ENCODE data around the gene NID1. TPM values are rescaled to one million over a fixed set of nuclear protein-coding genes. Genes with fewer than 3 reads are reported as not detected.

NID1 gene
- total and polyA plus RNA-seq, 4 donors, result 21.2 to 90.1 (median 55.2) TPM

GRCh38 chr1:236045771-236046170 is 19.1 kb downstream of the NID1 start:
- no peak for DNase-seq (ENCODE audit: low spot score)
- Histone ChIP-seq H3K9ac (ENCODE audit: low read depth in 1 of 2, low read length in 2 of 2) (no peak overlapping the region), H3K36me3 (ENCODE audit: control insufficient read depth in 4 of 4, insufficient read depth in 3 of 4, low read depth in 1 of 4, low read length in 3 of 4) (peaks cover 0 to 66% (median 46%) of the 10 kb centered on the region in 4 donors), H3K27me3 (ENCODE audit: control insufficient read depth in 4 of 4, insufficient read depth in 4 of 4, low read length in 3 of 4) (no peaks in the 10 kb centered on the region), H3K4me1 (ENCODE audit: control insufficient read depth in 4 of 4, insufficient read depth in 4 of 4, low read length in 3 of 4) (peaks cover 0 to 5% (median under 1%) of the 10 kb centered on the region in 4 donors), H3K9me3 (ENCODE audit: control insufficient read depth in 4 of 4, low read length in 3 of 4) (no peaks in the 10 kb centered on the region), H3K4me3 (ENCODE audit: low read depth in 1 of 3, low read length in 3 of 3) (no peak overlapping the region), H3K27ac (ENCODE audit: low read depth in 1 of 2, low read length in 2 of 2) (no peak overlapping the region)
- 94% methylated on average over 5 of the region's 5 CpGs for WGBS
- TF ChIP-seq FOXA2 (IDR thresholded peaks at IDR 0.05), result no peak
- TF ChIP-seq RAD21 (IDR thresholded peaks at IDR 0.05), result no peak
- TF ChIP-seq FOXA1 (IDR thresholded peaks at IDR 0.05), result no peak
- no peak for TF ChIP-seq HNF4A (conservative IDR thresholded peaks at IDR 0.05)
- TF ChIP-seq RXRA (IDR thresholded peaks at IDR 0.05), result no peak
- TF ChIP-seq TAF1 (conservative IDR thresholded peaks at IDR 0.05), result no peak
- no peak for TF ChIP-seq REST (IDR thresholded peaks at IDR 0.05)
- no peak for TF ChIP-seq NR2F2 (IDR thresholded peaks at IDR 0.05)
- no peak for TF ChIP-seq MAX (IDR thresholded peaks at IDR 0.05)
- TF ChIP-seq SP1 (IDR thresholded peaks at IDR 0.05), result no peak
- TF ChIP-seq YY1 (IDR thresholded peaks at IDR 0.05), result no peak
- TF ChIP-seq EGR1 (IDR thresholded peaks at IDR 0.05; ENCODE audit: low read depth in 2 of 2), result no peak
- TF ChIP-seq GABPA (IDR thresholded peaks at IDR 0.05 in 1 of 2, conservative IDR thresholded peaks at IDR 0.05 in 1 of 2), result no peak
- TF ChIP-seq JUND (IDR thresholded peaks at IDR 0.05), result no peak
- no peak for TF ChIP-seq HNF4G (IDR thresholded peaks at IDR 0.05)
- no peak for TF ChIP-seq ATF3 (IDR thresholded peaks at IDR 0.05)
- no peak for TF ChIP-seq ZBTB33 (IDR thresholded peaks at IDR 0.05)
- no peak for TF ChIP-seq CTCF (IDR thresholded peaks at IDR 0.05; ENCODE audit: low read depth, low read length, missing input control)
